Measurements from ENCODE around the gene CPA5.

The CPA5 gene

GRCh38 chr7:130397051-130397757, 52.6 kb downstream of the CPA5 start:
- no peak for DNase-seq (ENCODE audit: low spot score)

- DNase-seq (ENCODE audit: low spot score): no peak
These were observed 53.1 kb downstream of the CPA5 start for GRCh38 chr7:130397758-130398073.

- DNase-seq (ENCODE audit: low spot score): no peak
These were observed 54.0 kb downstream of the CPA5 start for GRCh38 chr7:130398526-130399090.

GRCh38 chr7:130400120-130400572, 55.5 kb downstream of the CPA5 start:
- no peak for DNase-seq (ENCODE audit: low spot score)

GRCh38 chr7:130401101-130401500, 56.5 kb downstream of the CPA5 start:
- no peak for DNase-seq (ENCODE audit: low spot score)

- no peak for DNase-seq (ENCODE audit: low spot score)
These were observed 57.0 kb downstream of the CPA5 start for GRCh38 chr7:130401578-130401977.

- no peak for DNase-seq (ENCODE audit: low spot score)
These were observed 60.4 kb downstream of the CPA5 start for GRCh38 chr7:130405003-130405402.

- DNase-seq (ENCODE audit: low spot score): no peak
These were observed 64.6 kb downstream of the CPA5 start for GRCh38 chr7:130409067-130409711.

GRCh38 chr7:130409712-130410072, 65.1 kb downstream of the CPA5 start:
- DNase-seq (ENCODE audit: low spot score): no peak

GRCh38 chr7:130410868-130411541, 66.4 kb downstream of the CPA5 start:
- no peak for DNase-seq (ENCODE audit: low spot score)

- DNase-seq (ENCODE audit: low spot score): no peak
These were observed 68.6 kb downstream of the CPA5 start for GRCh38 chr7:130413201-130413600.

GRCh38 chr7:130415006-130415405, 70.4 kb downstream of the CPA5 start:
- no peak for DNase-seq (ENCODE audit: low spot score)

- DNase-seq (ENCODE audit: low spot score): peak; percentile 48
These were observed 72.6 kb downstream of the CPA5 start for GRCh38 chr7:130417213-130417612.

- DNase-seq (ENCODE audit: low spot score): no peak
These were observed 73.7 kb downstream of the CPA5 start for GRCh38 chr7:130418306-130418705.

Measured in activated CD4-positive, alpha-beta T cell treated with anti-CD3 and anti-CD28 coated beads, Interleukin-2, Interleukin-4, amounts not matched to agents 100 ng/mL and 50 ng/mL, durations not matched to agents 16 hours and 8 hours (primary cell).